A673 (cell line): Measurements from ENCODE around the gene IFRD1. TPM values are rescaled to one million over a fixed set of nuclear protein-coding genes. Genes with fewer than 3 reads are reported as not detected.
"Not testable (repeated sequence)": the region's sequence is repeated elsewhere in the genome, so short reads cannot be mapped to it uniquely, and the experiment has no call there.

Source experiments
- BruUV-seq: library from RNA; stranded (reverse); fragments of 400-500 nt; replicated peaks from 2 replicates; lab custom pipeline; 2021; lab: Mats Ljungman, UMichigan
- CTCF ChIA-PET: fragments of 300-600 bp; sonication (Branson Sonifier 250); formaldehyde crosslinking; loops from one replicate; lab custom pipeline; 2022; ENCODE audit warnings: antibody characterized with exemption; lab: Charles Lee
- POLR2A ChIA-PET: fragments of 300-600 bp; sonication (Branson Sonifier 250); formaldehyde crosslinking; loops from one replicate; lab custom pipeline; 2022; ENCODE audit warnings: antibody characterized with exemption; ENCODE audit not compliant: low non-redundant PET; lab: Charles Lee
- DNase-seq: peaks from one replicate; pipeline ENCODE4 v3.0.0-alpha.2; 2015; ENCODE audit warnings: low spot score
- H3K27ac ChIP-seq: fragments of 200-600 bp; sonication (generic); 2 replicates; pipeline ENCODE4 v1.5.1; 2016; ENCODE audit warnings: mixed run types, low read depth, mild to moderate bottlenecking, mixed read lengths, antibody characterized with exemption, low read length; ENCODE audit not compliant: poor library complexity, severe bottlenecking
- H3K27me3 ChIP-seq: fragments of 200-600 bp; sonication (generic); replicated peaks from 2 replicates; pipeline ENCODE4 v1.6.1; 2017; ENCODE audit warnings: mixed run types, low read depth, mild to moderate bottlenecking, mixed read lengths, antibody characterized with exemption, low read length; ENCODE audit not compliant: insufficient read depth, poor library complexity
- H3K36me3 ChIP-seq: fragments of 200-600 bp; sonication (generic); 2 replicates; pipeline ENCODE4 v1.6.1; 2016; ENCODE audit warnings: mixed run types, mild to moderate bottlenecking, mixed read lengths, antibody characterized with exemption, low read length; ENCODE audit not compliant: insufficient read depth, poor library complexity, severe bottlenecking
- H3K4me1 ChIP-seq: fragments of 200-600 bp; sonication (generic); 2 replicates; pipeline ENCODE4 v1.6.1; 2017; ENCODE audit warnings: mixed run types, mild to moderate bottlenecking, mixed read lengths, antibody characterized with exemption, low read length; ENCODE audit not compliant: insufficient read depth, poor library complexity, severe bottlenecking
- H3K4me3 ChIP-seq: fragments of 200-600 bp; sonication (generic); 2 replicates; pipeline ENCODE4 v1.5.1; 2016; ENCODE audit warnings: low read depth, mixed run types, mild to moderate bottlenecking, mixed read lengths, low read length; ENCODE audit not compliant: poor library complexity, severe bottlenecking
- H3K9me3 ChIP-seq: fragments of 200-600 bp; sonication (generic); 2 replicates; pipeline ENCODE4 v1.6.1; 2016; ENCODE audit warnings: mixed run types, low read depth, mild to moderate bottlenecking, mixed read lengths, antibody characterized with exemption, low read length; ENCODE audit not compliant: poor library complexity, severe bottlenecking
- CTCF ChIP-seq: fragments of 300-800, 200-600 bp; sonication (generic); conservative IDR thresholded peaks from 2 replicates; pipeline ENCODE4 v1.5.1; 2017; ENCODE audit warnings: low read depth, mild to moderate bottlenecking, antibody characterized with exemption, low read length, moderate library complexity, mixed read lengths
- EZH2 ChIP-seq: fragments of 200-600 bp; sonication (generic); IDR thresholded peaks from 2 replicates; pipeline ENCODE4 v1.6.1; 2017; ENCODE audit warnings: borderline replicate concordance, low read depth, mild to moderate bottlenecking, mixed read lengths, antibody characterized with exemption, low read length; ENCODE audit not compliant: poor library complexity, severe bottlenecking
- intact Hi-C: fragments of 100-400 bp; cut with micrococcal nuclease; formaldehyde crosslinking; loops from one replicate; pipeline ENCODE4 v1.10.0; 2022; ENCODE audit not compliant: unreplicated experiment
- total RNA-seq: library from RNA; stranded (reverse); gene quantifications from 2 replicates; pipeline ENCODE4 v1.2.3, GENCODE V29; 2021

Gene IFRD1
- total RNA-seq, 1 experiment from 2014 or later = 79.9 TPM

DNA sequence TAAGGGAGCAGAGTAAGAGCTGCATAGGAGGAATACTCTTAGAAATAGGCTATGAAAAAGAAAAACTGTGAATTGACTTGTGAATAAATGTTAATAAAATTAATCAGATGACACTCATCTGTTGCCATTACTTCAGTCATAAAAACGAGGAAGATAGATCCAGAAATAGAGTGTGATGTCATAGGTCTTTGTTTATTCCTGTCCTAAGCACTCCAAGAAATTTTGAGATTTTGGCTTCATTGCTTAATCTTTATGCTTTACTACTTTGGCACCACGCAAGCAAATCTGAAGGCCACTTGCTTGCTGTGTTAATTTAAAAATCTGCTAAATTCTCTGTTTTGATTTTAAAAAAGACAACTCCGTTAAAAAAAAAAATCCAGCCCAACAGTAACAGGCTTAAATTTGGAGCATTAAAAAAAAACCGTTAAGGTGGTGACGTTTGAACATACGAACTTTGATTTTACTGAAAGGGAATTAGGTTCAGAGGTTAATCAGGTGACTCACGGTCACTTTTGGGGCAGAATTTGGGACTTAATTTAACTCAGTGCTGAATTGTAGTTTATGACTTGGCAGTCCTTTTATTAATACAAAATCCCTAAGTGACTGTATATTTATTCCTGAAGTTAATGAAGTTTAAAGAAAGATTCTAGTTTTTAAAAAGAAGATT is 3.4 kb downstream of the IFRD1 start:
- no peak for DNase-seq
- Histone ChIP-seq H3K36me3 (peaks cover 31% of the 10 kb centered on the region), H3K9me3 (no peaks in the 10 kb centered on the region), H3K27ac (no peak overlapping the region), H3K4me1 (peaks cover 14% of the 10 kb centered on the region), H3K4me3 (no peak overlapping the region), H3K27me3 (no peaks in the 10 kb centered on the region)
- intact Hi-C loops = no loop called here
- no peak for TF ChIP-seq EZH2
- TF ChIP-seq CTCF = no peak
- no TSS peak for BruUV-seq
- ChIA-PET POLR2A (no interaction called here), CTCF (no interaction called here)

- CTCF ChIA-PET, H3K27ac ChIP-seq, H3K27me3 ChIP-seq, H3K9me3 ChIP-seq, POLR2A ChIA-PET, intact Hi-C loops, H3K4me3 ChIP-seq, DNase-seq, BruUV-seq: not testable (repeated sequence)
- Histone ChIP-seq H3K36me3 (peaks cover 37% of the 10 kb centered on the region), H3K4me1 (peaks cover 14% of the 10 kb centered on the region)
Measured at GRCh38 chr7:112454191-112454590, 3.9 kb downstream of the IFRD1 start.

- Histone ChIP-seq H3K27ac (no peak overlapping the region), H3K9me3 (no peaks in the 10 kb centered on the region), H3K36me3 (peaks cover 83% of the 10 kb centered on the region), H3K27me3 (no peaks in the 10 kb centered on the region), H3K4me1 (peaks cover 13% of the 10 kb centered on the region), H3K4me3 (no peak overlapping the region)
- no peak for TF ChIP-seq CTCF
- no peak for TF ChIP-seq EZH2
- intact Hi-C loops = no loop called here
- no peak for DNase-seq
- CTCF ChIA-PET = interaction anchor here (0.6 kb wide), 1 partner anchor 696 kb away, joined by 3 read pairs; no protein-coding TSS in a partner anchor
- POLR2A ChIA-PET = no interaction called here
- BruUV-seq = no TSS peak
Measured at GRCh38 chr7:112459645-112460044, 9.4 kb downstream of the IFRD1 start.

GRCh38 chr7:112462236-112462635 is 12.0 kb downstream of the IFRD1 start:
- POLR2A ChIA-PET = interaction anchor here (0.7 kb wide), 1 partner anchor 91 kb away, joined by 4 read pairs; no protein-coding TSS in a partner anchor

More at GRCh38 chr7:112462236-112462635, 12.0 kb downstream of the IFRD1 start:
- Histone ChIP-seq H3K36me3 (peaks cover 70% of the 10 kb centered on the region), H3K27me3 (no peaks in the 10 kb centered on the region), H3K4me3 (no peak overlapping the region), H3K4me1 (peaks cover 13% of the 10 kb centered on the region), H3K9me3 (no peaks in the 10 kb centered on the region), H3K27ac (no peak overlapping the region)
- CTCF ChIA-PET = interaction anchor here (0.6 kb wide), 1 partner anchor 22 kb away, joined by 3 read pairs; no protein-coding TSS in a partner anchor
- peak; percentile 87 for DNase-seq
- intact Hi-C loops = no loop called here
- BruUV-seq = no TSS peak
- TF ChIP-seq CTCF (no peak), EZH2 (no peak)
